GM21526 (cell line): ENCODE results near the gene CTCF.

Experiments used
- ATAC-seq: cut with Tn5 transposase; IDR thresholded peaks from one replicate; pipeline ENCODE4 v1.9.1; 2021; ENCODE audit warnings: moderate library complexity; ENCODE audit not compliant: unreplicated experiment, low FRiP score

CTCF gene

GRCh38 chr16:67675579-67675935 is 113.2 kb downstream of the CTCF start:
- ATAC-seq: no peak

GRCh38 chr16:67675999-67676398 is 113.7 kb downstream of the CTCF start:
- no peak for ATAC-seq

GRCh38 chr16:67676516-67676915 is 114.2 kb downstream of the CTCF start:
- no peak for ATAC-seq

- no peak for ATAC-seq
These were observed 114.6 kb downstream of the CTCF start for GRCh38 chr16:67676939-67677338.

GRCh38 chr16:67677712-67678111 is 115.4 kb downstream of the CTCF start:
- no peak for ATAC-seq

- no peak for ATAC-seq
These were observed 116.2 kb downstream of the CTCF start for GRCh38 chr16:67678354-67679023.

- no peak for ATAC-seq
These were observed 117.9 kb downstream of the CTCF start for GRCh38 chr16:67679935-67680897.

- no peak for ATAC-seq
These were observed 121.4 kb downstream of the CTCF start for GRCh38 chr16:67683767-67684166.

- ATAC-seq: no peak
These were observed 123.2 kb downstream of the CTCF start for GRCh38 chr16:67685388-67686112.
